ENCODE results near the gene SHC2.

- TF ChIP-seq POLR2A (IDR thresholded peaks at IDR 0.05) (no peak), CTCF (IDR thresholded peaks at IDR 0.05) (no peak)
Observed at GRCh38 chr19:488505-489417, 27.9 kb upstream of the SHC2 start.
